Head of caudate nucleus (tissue), 42 donors: ENCODE measurements around the gene MICA.
"Not testable (repeated sequence)": the region's sequence is repeated elsewhere in the genome, so short reads cannot be mapped to it uniquely, and the experiment has no call there.

Experiments used
- DNase-seq, 42 donors: peaks; one replicate each; pipeline versions ENCODE4 v3.0.0 to v3.0.0-alpha.2; 2020 to 2021; ENCODE audit warnings: mixed read lengths in 7 of 42
- intact Hi-C: fragments of 100-400 bp; cut with DNase I; formaldehyde crosslinking; loops from one replicate; pipeline ENCODE4 v1.15.0; 2022

MICA gene

DNA sequence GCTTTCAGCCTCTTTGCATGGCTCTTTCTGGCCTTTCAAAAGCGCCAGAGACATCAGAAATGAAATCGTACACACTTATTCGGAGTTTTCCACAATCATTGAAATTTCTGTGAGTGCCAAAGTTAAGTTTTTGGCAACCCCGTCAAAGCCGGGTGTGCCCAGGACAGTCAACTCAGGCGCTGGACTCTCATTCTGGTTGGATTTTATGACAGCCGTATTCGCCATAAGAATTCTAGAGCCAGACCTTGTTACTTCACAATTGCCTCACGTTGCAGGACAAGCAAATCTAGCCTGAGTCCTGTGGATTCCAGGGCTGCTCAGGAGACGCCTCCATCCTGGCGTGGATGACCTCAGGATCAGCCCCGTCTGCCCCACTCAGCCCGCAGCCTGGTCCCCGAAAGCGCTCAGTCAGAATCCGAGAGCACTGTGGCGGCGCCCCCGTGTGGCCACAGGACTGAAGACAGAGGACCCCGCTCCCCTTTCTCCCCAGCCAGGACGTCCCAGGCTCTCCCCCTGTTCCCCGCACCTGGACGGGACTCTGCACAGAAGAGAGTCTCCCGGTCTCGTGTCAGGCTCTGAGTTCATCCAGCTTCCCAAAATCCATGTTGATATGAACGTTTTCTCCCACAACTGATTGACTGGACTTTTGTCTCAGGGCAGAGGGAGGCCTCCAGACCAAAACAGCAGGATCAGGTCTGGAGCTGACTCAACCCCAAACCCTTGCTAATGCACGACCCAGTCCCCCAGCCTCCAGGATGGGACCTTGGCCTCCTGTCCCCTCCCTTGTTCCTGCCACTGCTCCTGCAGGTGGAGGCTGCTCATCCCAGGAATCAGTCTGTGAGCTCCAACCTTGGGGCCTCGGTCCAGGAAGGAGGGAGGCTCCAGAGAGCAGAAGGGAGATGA is 38.2 kb downstream of the MICA start:
- intact Hi-C loops, result no loop called here
- peak; percentile 41 to 92 (median 78) for DNase-seq

DNA sequence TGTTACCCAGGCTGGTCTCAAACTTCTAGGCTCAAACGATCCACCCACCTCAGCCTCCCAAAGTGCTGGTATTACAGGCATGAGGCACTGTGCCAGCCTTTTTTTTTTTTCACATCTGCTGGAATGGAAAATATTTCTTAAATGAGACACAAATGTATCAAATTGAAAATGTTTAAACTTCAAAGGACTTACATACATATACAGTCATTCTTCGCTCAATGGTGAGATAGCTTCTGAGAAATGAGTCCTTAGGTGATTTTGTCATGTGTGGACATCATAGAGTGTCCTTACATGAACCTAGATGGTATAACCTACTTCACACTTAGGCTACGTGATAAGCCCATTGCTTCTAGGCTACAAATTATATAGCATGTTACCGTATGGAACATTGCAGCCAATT is 43.1 kb downstream of the MICA start:
- intact Hi-C loops, result no loop called here
- DNase-seq, result no peak

DNA sequence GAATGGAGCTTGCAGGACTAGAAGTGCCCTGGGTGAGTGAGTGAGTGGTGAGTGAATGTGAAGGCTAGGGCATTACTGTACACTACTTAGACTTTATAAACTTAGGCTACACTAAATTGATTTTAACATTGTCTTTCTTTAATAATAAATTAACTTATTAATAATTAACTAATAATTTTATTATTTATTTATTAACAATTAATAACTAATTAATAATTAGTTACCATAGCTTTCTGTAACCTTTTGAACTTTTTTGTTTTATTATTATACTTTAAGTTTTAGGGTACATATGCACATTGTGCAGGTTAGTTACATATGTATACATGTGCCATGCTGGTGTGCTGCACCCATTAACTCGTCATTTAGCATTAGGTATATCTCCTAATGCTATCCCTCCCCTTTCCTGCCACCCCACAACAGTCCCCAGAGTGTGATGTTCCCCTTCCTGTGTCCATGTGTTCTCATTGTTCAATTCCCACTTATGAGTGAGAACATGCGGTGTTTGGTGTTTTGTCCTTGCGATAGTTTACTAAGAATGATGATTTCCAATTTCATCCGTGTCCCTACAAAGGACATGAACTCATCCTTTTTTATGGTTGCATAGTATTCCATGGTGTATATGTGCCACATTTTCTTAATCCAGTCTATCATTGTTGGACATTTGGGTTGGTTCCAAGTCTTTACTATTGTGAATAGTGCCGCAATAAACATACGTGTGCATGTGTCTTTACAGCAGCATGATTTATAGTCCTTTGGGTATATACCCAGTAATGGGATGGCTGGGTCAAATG is 43.8 kb downstream of the MICA start:
- intact Hi-C loops, DNase-seq: not testable (repeated sequence)

DNA sequence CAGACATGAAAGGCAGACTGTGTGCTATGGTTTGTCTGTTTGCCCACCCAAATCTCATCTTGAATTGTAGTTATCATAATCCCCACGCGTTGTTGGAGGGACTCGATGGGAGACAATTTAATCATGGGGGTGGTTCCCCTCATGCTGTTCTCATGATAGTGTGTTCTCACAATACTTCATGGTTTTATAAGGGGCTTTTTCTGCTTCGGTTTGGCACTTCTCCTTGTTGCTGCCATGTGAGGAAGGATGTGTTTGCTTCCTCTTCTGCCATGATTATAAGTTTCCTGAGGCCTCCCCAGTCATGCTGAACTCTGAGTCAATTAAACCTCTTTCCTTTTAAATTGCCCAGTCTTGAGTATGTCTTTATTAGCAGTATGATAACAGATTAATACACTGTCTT is 47.4 kb downstream of the MICA start:
- intact Hi-C loops, result no loop called here

DNA sequence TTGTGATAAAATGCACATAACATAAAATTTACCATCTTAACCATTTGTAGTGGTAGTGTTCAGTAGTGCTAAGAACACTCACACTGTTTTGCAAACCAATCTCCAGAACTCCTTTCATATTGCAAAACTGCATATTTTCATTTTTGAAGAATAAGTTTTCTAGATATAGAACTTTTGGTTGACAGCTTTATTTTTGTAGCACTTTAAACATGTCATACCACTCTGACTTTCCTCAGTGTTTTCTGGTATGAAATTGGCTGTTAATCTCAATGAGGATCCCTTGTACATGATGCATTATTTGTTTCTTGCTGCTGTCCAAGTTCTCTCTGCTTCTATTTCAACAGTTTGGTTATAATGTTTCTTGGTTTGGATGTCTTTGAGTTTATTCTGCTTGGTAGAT is 49.5 kb downstream of the MICA start:
- no peak for DNase-seq
- intact Hi-C loops, result no loop called here

More for the DNA sequence above, 47.4 kb downstream of the MICA start:
- no peak for DNase-seq

DNA sequence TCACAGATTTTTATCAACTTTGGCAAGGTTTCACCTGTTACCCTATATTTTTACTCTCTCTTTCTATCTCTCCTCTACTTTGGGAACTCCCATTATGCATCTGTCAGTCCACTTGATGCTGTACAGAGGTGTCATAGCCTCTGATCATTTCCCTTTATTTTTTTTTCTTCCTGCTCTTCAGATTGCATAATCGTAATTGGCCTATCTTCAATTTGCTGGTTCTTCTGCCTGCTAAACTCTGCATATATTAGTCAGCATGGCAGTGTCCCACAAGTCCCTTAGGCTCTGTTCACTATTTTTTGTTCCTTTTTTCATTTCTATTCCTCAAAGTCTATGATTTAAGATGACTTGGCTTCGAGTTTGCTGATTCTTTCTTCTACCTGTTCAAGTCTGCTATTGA is 49.9 kb downstream of the MICA start:
- intact Hi-C loops, result no loop called here
- no peak for DNase-seq

DNA sequence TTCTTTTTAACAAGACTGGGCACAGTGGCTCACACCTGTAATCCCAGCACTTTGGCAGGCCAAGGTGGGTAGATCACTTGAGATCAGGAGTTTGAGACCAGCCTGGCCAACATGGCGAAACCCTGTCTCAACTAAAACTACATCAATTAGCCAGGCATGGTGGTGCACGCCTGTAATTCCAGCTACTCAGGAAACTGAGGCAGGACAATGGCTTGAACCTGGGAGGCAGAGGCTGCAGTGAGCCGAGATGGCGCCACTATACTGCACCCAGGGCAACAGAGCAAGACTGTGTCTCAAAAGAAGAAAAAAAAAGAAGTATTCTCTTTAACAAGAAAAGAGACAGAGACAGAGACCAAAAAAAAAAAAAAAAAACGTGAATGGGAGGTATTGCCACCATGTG is 56.5 kb downstream of the MICA start:
- DNase-seq, intact Hi-C loops: not testable (repeated sequence)

DNA sequence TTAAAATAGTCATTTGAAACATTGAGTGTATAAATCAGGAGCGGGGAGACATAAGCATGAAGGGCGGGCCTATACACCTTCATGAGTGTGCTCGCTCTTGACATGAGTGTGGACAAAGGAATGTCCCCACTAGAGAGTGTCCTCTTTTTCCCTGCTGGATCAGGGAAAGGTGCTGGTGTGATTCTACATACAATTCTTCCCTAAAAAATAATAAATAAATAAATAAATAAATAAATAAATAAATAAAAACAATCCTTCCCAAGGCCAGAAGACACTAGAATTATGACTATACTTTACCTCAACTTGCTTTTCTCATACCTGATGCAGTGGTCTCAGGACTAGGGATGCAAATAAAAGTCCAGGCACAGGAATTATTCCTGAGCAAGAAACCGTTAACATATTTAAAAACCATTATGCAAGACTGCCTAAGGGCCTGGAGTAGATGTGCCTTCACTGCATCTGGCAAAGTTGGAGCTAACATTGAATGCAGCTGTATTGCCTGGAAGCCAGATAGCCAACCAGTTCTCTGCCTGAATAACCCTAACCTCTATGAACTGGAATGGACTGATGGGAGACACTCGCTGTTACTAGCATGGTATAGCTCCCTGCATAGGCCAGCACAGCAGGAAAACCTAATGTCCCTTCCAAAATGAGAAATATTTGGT is 57.1 kb downstream of the MICA start:
- intact Hi-C loops, result no loop called here
- no peak for DNase-seq

DNA sequence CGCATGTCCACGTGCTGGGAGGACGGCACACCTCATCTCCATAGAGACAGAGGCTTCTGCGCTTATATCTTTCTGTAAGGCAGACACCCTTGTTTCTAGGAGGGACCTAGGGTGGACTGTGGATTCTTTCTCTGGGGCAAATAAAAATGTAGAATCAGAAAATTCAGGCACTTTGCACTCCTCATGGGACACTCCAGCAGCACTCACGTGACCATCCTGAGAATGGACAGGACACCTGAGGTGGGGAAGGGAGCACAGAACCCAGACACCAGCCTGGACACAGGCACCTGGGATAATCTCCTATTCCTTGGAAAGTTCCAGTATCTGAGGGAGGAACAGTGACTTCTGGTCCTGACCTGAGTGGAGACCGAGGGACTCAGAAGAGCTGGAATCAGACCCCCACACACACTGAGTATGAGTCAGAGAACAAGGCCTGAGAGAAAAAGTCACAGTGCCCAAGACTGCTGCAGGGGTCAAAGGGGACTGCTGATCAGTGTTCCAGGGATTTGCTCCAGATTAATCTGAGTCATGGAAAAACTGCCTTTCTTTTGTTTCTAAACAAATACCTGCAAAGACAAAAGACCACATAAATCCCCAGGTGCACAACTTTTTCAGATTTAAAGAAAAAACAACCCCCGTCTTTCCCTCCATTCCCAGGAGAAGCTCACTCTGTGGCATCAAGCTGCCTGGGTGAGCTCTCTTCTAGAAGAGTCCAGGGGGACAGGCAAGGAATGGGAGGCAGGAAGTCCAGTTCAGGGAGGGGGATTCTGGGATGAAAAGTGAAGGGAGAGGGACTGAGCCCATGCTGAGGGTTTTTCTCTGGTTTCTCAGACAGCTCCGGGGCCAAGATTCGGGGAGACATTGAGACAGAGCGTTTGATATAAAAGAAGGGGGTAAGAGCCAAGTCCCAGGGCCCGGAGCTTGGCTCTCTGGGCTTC is 58.9 kb downstream of the MICA start:
- DNase-seq, result no peak
- intact Hi-C loops, result no loop called here

DNA sequence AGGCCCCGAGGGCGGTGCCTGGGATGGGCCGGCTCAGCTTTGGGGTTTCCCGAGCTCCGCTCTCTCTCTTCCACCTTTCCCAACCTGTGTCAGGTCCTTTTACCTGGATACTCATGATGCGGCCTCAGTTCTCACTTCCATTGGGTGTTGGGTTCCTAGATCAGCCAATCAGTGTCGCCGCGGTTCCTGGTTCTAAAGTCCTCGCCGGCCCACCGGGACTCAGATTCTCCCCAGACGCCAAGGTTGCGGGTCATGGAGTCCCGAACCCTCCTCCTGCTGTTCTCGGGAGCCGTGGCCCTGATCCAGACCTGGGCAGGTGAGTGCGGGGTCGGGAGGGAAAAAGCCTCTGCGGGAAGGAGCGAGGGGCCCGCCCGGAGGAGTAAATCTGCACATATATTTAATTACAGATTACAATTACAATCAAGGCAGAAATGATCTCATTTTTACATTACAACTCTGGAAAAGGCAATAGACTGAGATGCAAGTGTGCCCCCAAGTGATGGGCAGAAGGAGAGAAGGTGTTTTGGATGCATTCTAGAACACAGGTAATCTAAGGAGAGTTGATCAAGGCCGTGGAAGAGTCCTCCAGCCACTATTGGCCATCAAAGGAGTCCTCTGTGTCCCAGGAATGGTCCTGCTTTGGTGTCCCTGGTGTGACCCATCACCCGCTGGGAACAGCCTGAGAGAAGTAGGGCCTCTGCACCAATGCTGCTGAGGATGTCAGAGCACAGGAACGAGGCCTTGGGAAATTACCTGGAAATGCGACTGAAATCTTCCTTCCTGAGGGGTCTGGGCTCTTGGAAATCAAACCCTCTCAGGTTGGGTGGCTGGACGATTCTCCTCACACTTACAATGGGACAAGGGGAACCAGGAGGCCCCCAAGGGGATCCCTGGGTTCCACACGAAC is 59.8 kb downstream of the MICA start:
- intact Hi-C loops, result no loop called here
- peak; percentile 60 to 94 (median 83) for DNase-seq

DNA sequence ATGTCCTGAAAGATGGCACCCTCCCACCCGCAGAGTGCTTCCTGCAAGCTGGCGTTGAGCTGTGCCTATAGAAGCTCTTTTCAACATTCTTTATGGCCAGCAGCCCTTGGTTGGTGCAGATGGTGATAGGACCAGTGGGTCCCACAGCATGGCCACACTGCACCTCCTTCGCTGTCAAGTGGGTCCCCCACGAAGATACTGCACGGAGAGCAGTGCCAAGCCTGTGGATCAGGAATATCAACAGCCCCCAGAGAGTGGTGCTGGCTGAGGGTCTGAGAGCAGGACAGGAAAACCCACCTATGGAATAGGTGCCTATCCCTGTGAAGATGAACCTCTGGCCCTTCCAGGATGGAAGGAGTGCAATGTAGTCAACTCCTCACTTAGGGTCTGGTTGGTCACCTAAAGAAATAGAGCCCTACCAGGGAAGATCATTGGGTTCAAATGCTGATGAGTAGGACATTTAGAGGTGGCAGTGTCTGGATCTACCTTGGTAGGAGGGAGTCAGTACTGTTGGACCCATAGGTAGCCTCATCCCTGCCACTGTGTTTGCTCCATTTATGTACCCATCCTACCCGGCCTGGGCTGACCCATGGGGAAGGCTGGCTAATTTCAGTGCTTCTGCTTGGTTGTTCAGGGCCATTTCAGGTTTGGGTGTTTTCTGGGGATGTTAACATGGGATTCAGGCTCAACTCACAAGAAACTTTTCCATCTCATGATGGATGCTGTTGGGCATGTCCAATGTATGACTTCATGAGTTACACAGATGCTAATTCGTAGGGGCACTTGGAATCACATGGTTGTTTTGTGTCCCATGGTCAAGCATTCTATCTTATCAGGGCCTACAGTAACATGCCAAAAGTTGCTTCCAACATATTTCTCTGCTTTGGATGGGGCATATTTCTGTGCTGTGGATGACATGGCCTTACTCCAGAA is 61.1 kb downstream of the MICA start:
- intact Hi-C loops, result no loop called here

More for the DNA sequence above, 61.1 kb downstream of the MICA start:
- DNase-seq, result no peak
